H1 (cell line): ENCODE measurements around the gene MUC5B. TPM values are rescaled to one million over a fixed set of nuclear protein-coding genes. Genes with fewer than 3 reads are reported as not detected.
"Not testable (repeated sequence)": the region's sequence is repeated elsewhere in the genome, so short reads cannot be mapped to it uniquely, and the experiment has no call there.

Experiments used
- CTCF ChIA-PET: fragments of 300-600 bp; sonication (Branson Sonifier 250); formaldehyde crosslinking; loops from one replicate; lab custom pipeline; 2021; ENCODE audit not compliant: partially characterized antibody; lab: Charles Lee
- POLR2A ChIA-PET: fragments of 300-600 bp; sonication (Branson Sonifier 250); formaldehyde crosslinking; loops from one replicate; lab custom pipeline; 2021; ENCODE audit warnings: inconsistent platforms; ENCODE audit not compliant: partially characterized antibody; lab: Charles Lee
- DNase-seq, 2 experiments: peaks; one replicate each; pipeline versions ENCODE4 v3.0.0 to v3.0.0-alpha.2; 2010 to 2022; ENCODE audit warnings: low spot score in 2 of 2, low read depth in 1 of 2, mixed read lengths in 1 of 2
- FAIRE-seq: peaks from 2 replicates; lab custom pipeline; 2011; peaks lifted over from hg19 to GRCh38; lab: Jason Lieb, UNC
- H2AFZ ChIP-seq: 2 replicates; pipeline ENCODE4 v1.8.1; 2012; ENCODE audit warnings: low read length, inconsistent platforms
- H2AK5ac ChIP-seq: 2 replicates; pipeline ENCODE4 v1.6.1; 2013; ENCODE audit warnings: low read depth, low read length
- H2BK120ac ChIP-seq: replicated peaks from 2 replicates; pipeline ENCODE3; 2013; ENCODE audit warnings: low read depth, low read length, inconsistent platforms
- H2BK12ac ChIP-seq: 2 replicates; pipeline ENCODE4 v1.6.1; 2013; ENCODE audit warnings: low read depth, low read length
- H2BK15ac ChIP-seq: 2 replicates; pipeline ENCODE4 v1.6.1; 2013; ENCODE audit warnings: low read length
- H2BK20ac ChIP-seq: 2 replicates; pipeline ENCODE4 v1.6.1; 2013; ENCODE audit warnings: low read length
- H2BK5ac ChIP-seq: 2 replicates; pipeline ENCODE4 v1.6.1; 2013; ENCODE audit warnings: low read depth, low read length
- H3K14ac ChIP-seq: 2 replicates; pipeline ENCODE4 v1.6.1; 2013; ENCODE audit warnings: inconsistent platforms; ENCODE audit not compliant: insufficient read length
- H3K18ac ChIP-seq: 2 replicates; pipeline ENCODE4 v1.6.1; 2013; ENCODE audit warnings: low read length; ENCODE audit errors: extremely low read depth
- H3K23ac ChIP-seq: 2 replicates; pipeline ENCODE4 v1.6.1; 2013; ENCODE audit warnings: inconsistent platforms; ENCODE audit not compliant: insufficient read length
- H3K23me2 ChIP-seq: 2 replicates; pipeline ENCODE4 v1.6.1; 2013; ENCODE audit warnings: low read depth, low read length
- H3K27ac ChIP-seq: 2 replicates; pipeline ENCODE4 v1.6.1; 2011; ENCODE audit warnings: low read depth, low read length, inconsistent platforms
- H3K27me3 ChIP-seq, 4 experiments: replicated peaks in 1 of 4; 1 replicate in 1 of 4; 2 replicates in 3 of 4; pipeline versions ENCODE4 v1.6.1 to v1.8.1; 2011 to 2013; ENCODE audit warnings: low read length in 3 of 4, mild to moderate bottlenecking in 3 of 4, inconsistent platforms in 2 of 4, mixed read lengths in 2 of 4, moderate library complexity in 1 of 4; ENCODE audit not compliant: control insufficient read depth in 3 of 4, insufficient read depth in 3 of 4; ENCODE audit errors: extremely low read depth in 1 of 4
- H3K36me3 ChIP-seq, 4 experiments: 2 replicates each; pipeline versions ENCODE4 v1.6.1 to v1.8.1; 2011 to 2013; ENCODE audit warnings: mild to moderate bottlenecking in 4 of 4, low read length in 3 of 4, moderate library complexity in 2 of 4, control low read depth in 1 of 4, inconsistent platforms in 1 of 4; ENCODE audit not compliant: insufficient read depth in 4 of 4, control insufficient read depth in 2 of 4
- H3K4ac ChIP-seq: replicated peaks from 2 replicates; pipeline ENCODE3; 2013; ENCODE audit warnings: low read length, low read depth, mixed read lengths, inconsistent platforms; ENCODE audit not compliant: insufficient read length
- H3K4me1 ChIP-seq, 4 experiments: replicated peaks in 1 of 4; 1 replicate in 1 of 4; 2 replicates in 3 of 4; pipeline versions ENCODE4 v1.6.1 to v1.8.1; 2011 to 2013; ENCODE audit warnings: low read length in 3 of 4, inconsistent platforms in 2 of 4, mixed read lengths in 1 of 4; ENCODE audit not compliant: insufficient read depth in 4 of 4, control insufficient read depth in 3 of 4
- H3K4me2 ChIP-seq, 2 experiments: 2 replicates each; pipeline versions ENCODE4 v1.6.1 to v1.8.1; 2011 to 2013; ENCODE audit warnings: low read depth in 2 of 2, low read length in 2 of 2, control low read depth in 1 of 2, inconsistent platforms in 1 of 2, mild to moderate bottlenecking in 1 of 2; ENCODE audit not compliant: insufficient read depth in 1 of 2
- H3K4me3 ChIP-seq, 4 experiments: fragments of 200-600, 300-600 bp in 1 of 4; sonication (generic), shearing (Covaris generic), sonication (Bioruptor Twin) in 1 of 4; 2 replicates each; pipeline versions ENCODE4 v1.5.1 to v1.8.1; 2011 to 2016; ENCODE audit warnings: low read length in 4 of 4, low read depth in 3 of 4, control low read depth in 2 of 4, inconsistent platforms in 2 of 4, mild to moderate bottlenecking in 2 of 4, mixed read lengths in 1 of 4, moderate library complexity in 1 of 4; ENCODE audit not compliant: insufficient read depth in 2 of 4; ENCODE audit errors: extremely low read depth in 1 of 4
- H3K56ac ChIP-seq: replicated peaks from 2 replicates; pipeline ENCODE3; 2013; ENCODE audit warnings: low read depth, mild to moderate bottlenecking, mixed read lengths, low read length, inconsistent platforms; ENCODE audit not compliant: insufficient read length
- H3K79me1 ChIP-seq: 2 replicates; pipeline ENCODE4 v1.6.1; 2013; ENCODE audit warnings: low read depth, low read length, control low read depth
- H3K79me2 ChIP-seq, 2 experiments: 2 replicates each; pipeline versions ENCODE4 v1.6.1 to v1.8.1; 2012 to 2013; ENCODE audit warnings: low read length in 2 of 2, mild to moderate bottlenecking in 2 of 2, inconsistent platforms in 1 of 2; ENCODE audit not compliant: insufficient read depth in 2 of 2, control insufficient read depth in 1 of 2
- H3K9ac ChIP-seq, 4 experiments: replicated peaks in 1 of 4; 1 replicate in 1 of 4; 2 replicates in 3 of 4; pipeline versions ENCODE4 v1.6.1 to v1.8.1; 2011 to 2013; ENCODE audit warnings: low read depth in 3 of 4, low read length in 3 of 4, control low read depth in 2 of 4, mild to moderate bottlenecking in 2 of 4, moderate library complexity in 2 of 4, inconsistent platforms in 1 of 4; ENCODE audit errors: extremely low read depth in 1 of 4
- H3K9me3 ChIP-seq, 2 experiments: 2 replicates each; pipeline versions ENCODE4 v1.6.1 to v1.8.1; 2012 to 2013; ENCODE audit warnings: mild to moderate bottlenecking in 2 of 2, moderate library complexity in 2 of 2, control low read depth in 1 of 2, inconsistent platforms in 1 of 2, low read depth in 1 of 2, low read length in 1 of 2, mixed read lengths in 1 of 2; ENCODE audit not compliant: insufficient read depth in 2 of 2
- H4K20me1 ChIP-seq, 2 experiments: replicated peaks in 1 of 2; 2 replicates each; pipeline versions ENCODE3 to v1.8.1; 2011 to 2013; ENCODE audit warnings: inconsistent platforms in 2 of 2, low read length in 2 of 2, mild to moderate bottlenecking in 1 of 2; ENCODE audit not compliant: insufficient read depth in 2 of 2, control insufficient read depth in 1 of 2
- H4K5ac ChIP-seq: 2 replicates; pipeline ENCODE4 v1.6.1; 2013; ENCODE audit warnings: low read length, low read depth, mixed read lengths, inconsistent platforms; ENCODE audit not compliant: insufficient read length
- H4K8ac ChIP-seq: 2 replicates; pipeline ENCODE4 v1.8.0; 2013; ENCODE audit warnings: mild to moderate bottlenecking, moderate library complexity, low read length, inconsistent platforms; ENCODE audit not compliant: insufficient read depth; ENCODE audit errors: extremely low read depth
- H4K91ac ChIP-seq: replicated peaks from 2 replicates; pipeline ENCODE3; 2013; ENCODE audit warnings: low read length, mixed read lengths, inconsistent platforms; ENCODE audit not compliant: insufficient read length
- WGBS, 2 experiments: shearing (Covaris generic) in 1 of 2; methylation state at CpG; one replicate each; pipeline versions ENCODE4 v1.1.6 to v1.1.7; 2013 to 2015; ENCODE audit warnings: low lambda C conversion rate in 2 of 2, mixed read lengths in 2 of 2, inconsistent platforms in 1 of 2, low coverage in 1 of 2, missing lambda C conversion rate in 1 of 2; ENCODE audit not compliant: insufficient replicate concordance in 2 of 2, insufficient coverage in 1 of 2, insufficient read length in 1 of 2; ENCODE audit errors: extremely low coverage in 1 of 2, missing lambda C conversion rate in 1 of 2; 5-methylcytosine and 5-hydroxymethylcytosine counted together
- polyA plus RNA-seq, 7 experiments: library from polyadenylated mRNA; depleted of rRNA in 3 of 7; stranded (reverse) in 5 of 7; unstranded in 2 of 7; fragments of >200 nt in 5 of 7; fragments of 200-250 nt in 2 of 7; gene quantifications; 1 replicate in 5 of 7; 2 replicates in 1 of 7; 4 replicates in 1 of 7; pipeline versions ENCODE4 v1.2.1 to v1.2.3, GENCODE V29; 2011 to 2013; ENCODE audit warnings: missing spikeins in 2 of 7, mixed read lengths in 2 of 7
- total RNA-seq: library from RNA; stranded (reverse); fragmentation: NEBNext Ultra II Directional; extraction: Animal tissue kit (Norgen Biotek cat#: 25700); gene quantifications from 2 replicates; pipeline ENCODE4 v1.2.1, GENCODE V29; 2021

Gene MUC5B
- total and polyA plus RNA-seq, 2 of the 8 experiments (the other 6 are each of a cell fraction or from before 2014, with no cell fraction given) = 0.02 to 0.03 TPM

- H3K56ac ChIP-seq, H2AFZ ChIP-seq, H3K27me3 ChIP-seq, H2AK5ac ChIP-seq, H3K23ac ChIP-seq, H4K5ac ChIP-seq, H3K27ac ChIP-seq, DNase-seq, H2BK5ac ChIP-seq, H2BK15ac ChIP-seq, H3K4me2 ChIP-seq, H3K79me2 ChIP-seq, H3K9ac ChIP-seq, FAIRE-seq, H3K18ac ChIP-seq, H3K9me3 ChIP-seq, H3K23me2 ChIP-seq, H3K4me3 ChIP-seq, H3K4ac ChIP-seq, H3K36me3 ChIP-seq, H4K20me1 ChIP-seq, H2BK120ac ChIP-seq, CTCF ChIA-PET, H2BK20ac ChIP-seq, H3K79me1 ChIP-seq, H3K14ac ChIP-seq, H2BK12ac ChIP-seq, H4K91ac ChIP-seq, H4K8ac ChIP-seq: not testable (repeated sequence)
- peaks cover 0 to 14% (median 5%) of the 10 kb centered on the region in 4 experiments; a peak in 5 of 7 replicates for H3K4me1 ChIP-seq
- WGBS, 2 experiments = 96% methylated on average over 4 of the region's 4 CpGs; no CpG with 5 or more reads in 1 of the 2 experiments
- POLR2A ChIA-PET = interaction anchor here (0.8 kb wide), 1 partner anchor 86 kb away, joined by 3 read pairs; no protein-coding TSS in a partner anchor
Measured at GRCh38 chr11:1265480-1265879, 42.6 kb downstream of the MUC5B start.

GRCh38 chr11:1266976-1267375 is 44.1 kb downstream of the MUC5B start:
- H4K8ac ChIP-seq, H3K4me2 ChIP-seq, H4K91ac ChIP-seq, H4K20me1 ChIP-seq, H3K36me3 ChIP-seq, H2BK15ac ChIP-seq, H2AFZ ChIP-seq, H3K14ac ChIP-seq, FAIRE-seq, H3K4ac ChIP-seq, H2BK20ac ChIP-seq, H3K9me3 ChIP-seq, H3K56ac ChIP-seq, H3K79me1 ChIP-seq, H2BK120ac ChIP-seq, CTCF ChIA-PET, H3K27me3 ChIP-seq, H2BK5ac ChIP-seq, H3K27ac ChIP-seq, H3K4me3 ChIP-seq, H2AK5ac ChIP-seq, H3K9ac ChIP-seq, H3K79me2 ChIP-seq, H4K5ac ChIP-seq, DNase-seq, H3K18ac ChIP-seq, H3K23ac ChIP-seq, H2BK12ac ChIP-seq, H3K23me2 ChIP-seq: not testable (repeated sequence)
- WGBS, 2 experiments = 85% methylated on average over 2 of the region's 2 CpGs; no CpG with 5 or more reads in 1 of the 2 experiments
- H3K4me1 ChIP-seq = peaks cover 0 to 10% (median 5%) of the 10 kb centered on the region in 4 experiments; a peak in 5 of 7 replicates
- POLR2A ChIA-PET = interaction anchor here (0.7 kb wide), 1 partner anchor 72 kb away, joined by 3 read pairs; no protein-coding TSS in a partner anchor
